GM18858 (cell line): Measurements from ENCODE around the gene INF2.
"Not testable (repeated sequence)": the region's sequence is repeated elsewhere in the genome, so short reads cannot be mapped to it uniquely, and the experiment has no call there.

Source experiments
- ATAC-seq: cut with Tn5 transposase; IDR thresholded peaks from one replicate; pipeline ENCODE4 v1.9.1; 2021; ENCODE audit not compliant: unreplicated experiment

The INF2 gene

GRCh38 chr14:104718147-104718546 is 28.7 kb downstream of the INF2 start:
- no peak for ATAC-seq

GRCh38 chr14:104718871-104719270 is 29.5 kb downstream of the INF2 start:
- no peak for ATAC-seq

- ATAC-seq = no peak
Measured at GRCh38 chr14:104719343-104719742, 29.9 kb downstream of the INF2 start.

- no peak for ATAC-seq
Measured at GRCh38 chr14:104721505-104722431, 32.4 kb downstream of the INF2 start.

GRCh38 chr14:104722938-104723650 is 33.7 kb downstream of the INF2 start:
- no peak for ATAC-seq

GRCh38 chr14:104723651-104724406 is 34.4 kb downstream of the INF2 start, which contains the start of gene ADSS1:
Gene ADSS1, plus strand, starts transcription at chr14:104724229. Its CDS starts 42 bp downstream, at chr14:104724271.
- ATAC-seq = no peak

- ATAC-seq = no peak
Measured at GRCh38 chr14:104724407-104724980, 35.1 kb downstream of the INF2 start.

GRCh38 chr14:104724981-104725771 is 35.8 kb downstream of the INF2 start:
- no peak for ATAC-seq

- ATAC-seq = no peak
Measured at GRCh38 chr14:104725772-104726548, 36.5 kb downstream of the INF2 start.

GRCh38 chr14:104726600-104727451 is 37.4 kb downstream of the INF2 start:
- ATAC-seq = no peak

- ATAC-seq = no peak
Measured at GRCh38 chr14:104728631-104729030, 39.2 kb downstream of the INF2 start.

- ATAC-seq = not testable (repeated sequence)
Measured at GRCh38 chr14:104729176-104729834, 39.9 kb downstream of the INF2 start.

- ATAC-seq = no peak
Measured at GRCh38 chr14:104729835-104730181, 40.4 kb downstream of the INF2 start.

- ATAC-seq = no peak
Measured at GRCh38 chr14:104730487-104730886, 41.1 kb downstream of the INF2 start.

GRCh38 chr14:104731320-104732294 is 42.2 kb downstream of the INF2 start:
- ATAC-seq = no peak

- no peak for ATAC-seq
Measured at GRCh38 chr14:104732355-104732804, 43.0 kb downstream of the INF2 start.
